ENCODE measurements around the gene SLC25A13.

The SLC25A13 gene

GRCh38 chr7:96243241-96243640, 78.7 kb downstream of the SLC25A13 start:
- FAIRE-seq (no peak), DNase-seq (ENCODE audit: insufficient read length, low spot score) (no peak)
- no peak for TF ChIP-seq POU2F2 (IDR thresholded peaks at IDR 0.05; ENCODE audit: low read depth, low read length)
- TF ChIP-seq POLR2AphosphoS5 (IDR thresholded peaks at IDR 0.05; ENCODE audit: low read depth, low read length): no peak
- TF ChIP-seq PAX5 (IDR thresholded peaks at IDR 0.05; ENCODE audit: insufficient read depth, low read length, severe bottlenecking): no peak
- no peak for TF ChIP-seq TAF1 (IDR thresholded peaks at IDR 0.05; ENCODE audit: low read depth, low read length)
- TF ChIP-seq SPI1 (IDR thresholded peaks at IDR 0.05; ENCODE audit: low read depth, low read length): no peak
- no peak for TF ChIP-seq POLR2A (IDR thresholded peaks at IDR 0.05; ENCODE audit: low read depth, low read length)

DNA sequence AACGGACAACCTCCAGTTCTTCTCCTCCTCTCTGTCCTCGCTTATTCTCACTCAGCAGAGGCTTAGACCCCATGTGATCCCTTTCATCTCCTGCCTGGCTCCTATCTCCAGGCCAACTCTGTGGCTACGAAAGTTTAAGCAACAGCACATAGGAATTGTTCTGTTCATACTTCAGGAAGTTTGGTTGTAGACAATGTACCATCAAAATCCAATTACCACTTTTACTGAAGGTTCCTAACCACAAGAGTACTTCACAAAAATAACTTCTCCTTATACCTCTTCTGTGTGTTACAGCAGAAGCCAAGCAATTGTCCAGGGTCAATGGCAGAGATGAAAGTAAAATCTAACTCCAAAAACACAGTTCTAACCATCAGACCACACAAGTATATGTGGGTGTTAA, 80.0 kb downstream of the SLC25A13 start:
- DNase-seq (ENCODE audit: insufficient read length, low spot score): no peak
- FAIRE-seq: peak; percentile 9
- no peak for TF ChIP-seq PAX5 (IDR thresholded peaks at IDR 0.05; ENCODE audit: insufficient read depth, low read length, severe bottlenecking)
- no peak for TF ChIP-seq TAF1 (IDR thresholded peaks at IDR 0.05; ENCODE audit: low read depth, low read length)
- TF ChIP-seq POLR2A (IDR thresholded peaks at IDR 0.05; ENCODE audit: low read depth, low read length): no peak
- no peak for TF ChIP-seq POU2F2 (IDR thresholded peaks at IDR 0.05; ENCODE audit: low read depth, low read length)
- TF ChIP-seq SPI1 (IDR thresholded peaks at IDR 0.05; ENCODE audit: low read depth, low read length): no peak
- TF ChIP-seq POLR2AphosphoS5 (IDR thresholded peaks at IDR 0.05; ENCODE audit: low read depth, low read length): no peak

DNA sequence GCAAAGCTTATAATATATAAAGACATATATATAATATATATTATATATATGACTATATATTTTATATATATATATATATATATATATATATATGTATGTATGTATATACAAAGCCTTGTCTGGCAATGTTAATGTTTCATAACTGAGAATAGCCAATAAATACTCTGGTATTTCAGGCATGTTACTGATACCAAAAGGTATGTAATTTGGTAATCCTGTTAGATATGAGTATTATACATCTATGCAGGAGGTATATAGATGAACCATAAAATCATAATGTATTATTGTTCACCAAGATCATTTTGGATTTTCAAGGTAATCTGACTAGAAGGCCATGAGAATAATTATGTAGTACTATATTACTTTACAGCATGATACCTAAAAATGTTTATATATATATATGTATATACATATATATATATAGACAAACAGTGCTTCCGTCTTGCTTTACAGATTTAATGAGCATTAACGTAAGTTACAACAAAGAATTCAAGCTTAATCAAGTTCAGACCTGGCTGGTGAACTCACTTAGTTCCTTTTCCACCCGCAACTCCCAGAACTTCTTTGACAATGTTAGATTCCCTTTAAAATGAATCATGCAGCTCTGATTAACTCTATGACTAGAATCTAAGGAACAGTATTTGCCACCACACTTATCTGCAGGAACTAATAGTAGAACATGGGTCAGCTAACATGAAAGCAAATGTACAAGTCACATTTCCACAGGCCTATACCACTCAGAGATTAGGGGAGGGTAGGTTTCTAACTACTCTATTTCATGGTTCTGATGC, 82.7 kb downstream of the SLC25A13 start:
- FAIRE-seq: no peak
- TF ChIP-seq PAX5 (IDR thresholded peaks at IDR 0.05; ENCODE audit: insufficient read depth, low read length, severe bottlenecking) (no peak), TAF1 (IDR thresholded peaks at IDR 0.05; ENCODE audit: low read depth, low read length) (no peak), POU2F2 (IDR thresholded peaks at IDR 0.05; ENCODE audit: low read depth, low read length) (no peak), POLR2AphosphoS5 (IDR thresholded peaks at IDR 0.05; ENCODE audit: low read depth, low read length) (no peak), POLR2A (IDR thresholded peaks at IDR 0.05; ENCODE audit: low read depth, low read length) (no peak), SPI1 (IDR thresholded peaks at IDR 0.05; ENCODE audit: low read depth, low read length) (no peak)
- no peak for DNase-seq (ENCODE audit: insufficient read length, low spot score)

DNA sequence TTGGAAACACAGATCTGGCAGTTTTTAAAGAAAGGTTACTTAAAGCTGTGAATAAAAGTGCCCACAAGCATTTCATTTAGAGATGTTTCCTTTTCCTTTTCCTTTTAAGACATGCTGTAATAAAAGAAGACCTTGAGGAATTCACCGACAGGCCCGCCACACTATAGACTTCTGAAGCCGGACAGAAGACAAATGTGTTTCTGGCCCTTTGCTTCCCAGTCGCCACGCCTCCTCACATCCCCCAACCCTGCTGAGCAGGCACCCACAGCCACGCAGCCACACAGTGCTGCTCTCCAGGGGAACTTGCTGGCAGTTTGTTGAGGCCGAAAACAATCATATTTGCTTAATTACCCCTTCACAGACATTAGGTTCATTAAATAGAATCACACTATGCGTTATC, 83.4 kb downstream of the SLC25A13 start:
- TF ChIP-seq POLR2A (IDR thresholded peaks at IDR 0.05; ENCODE audit: low read depth, low read length): no peak
- TF ChIP-seq SPI1 (IDR thresholded peaks at IDR 0.05; ENCODE audit: low read depth, low read length): no peak
- no peak for TF ChIP-seq POU2F2 (IDR thresholded peaks at IDR 0.05; ENCODE audit: low read depth, low read length)
- TF ChIP-seq TAF1 (IDR thresholded peaks at IDR 0.05; ENCODE audit: low read depth, low read length): no peak
- no peak for TF ChIP-seq PAX5 (IDR thresholded peaks at IDR 0.05; ENCODE audit: insufficient read depth, low read length, severe bottlenecking)
- TF ChIP-seq POLR2AphosphoS5 (IDR thresholded peaks at IDR 0.05; ENCODE audit: low read depth, low read length): no peak
- DNase-seq (ENCODE audit: insufficient read length, low spot score): no peak
- no peak for FAIRE-seq

DNA sequence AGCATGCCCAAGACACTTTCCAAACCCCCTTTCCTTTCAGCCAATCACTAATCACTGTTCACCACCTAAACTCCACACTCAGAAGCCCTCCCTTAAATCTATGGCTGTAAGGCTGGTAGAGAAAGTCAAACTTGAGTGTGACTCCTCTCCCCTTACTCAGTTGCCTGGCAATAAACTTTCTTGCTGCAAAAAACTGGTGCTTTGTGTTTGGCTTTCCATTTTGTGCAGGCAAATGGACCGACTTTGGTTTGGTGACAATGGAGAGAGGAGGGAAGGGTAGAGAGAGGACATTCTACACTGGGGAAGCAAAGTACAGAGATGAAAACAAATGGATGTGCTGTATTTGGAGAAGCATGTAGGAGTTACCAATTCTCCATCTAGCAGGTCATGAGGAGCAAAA, 84.9 kb downstream of the SLC25A13 start:
- TF ChIP-seq POLR2A (IDR thresholded peaks at IDR 0.05; ENCODE audit: low read depth, low read length) (no peak), POLR2AphosphoS5 (IDR thresholded peaks at IDR 0.05; ENCODE audit: low read depth, low read length) (no peak), SPI1 (IDR thresholded peaks at IDR 0.05; ENCODE audit: low read depth, low read length) (no peak), POU2F2 (IDR thresholded peaks at IDR 0.05; ENCODE audit: low read depth, low read length) (no peak), PAX5 (IDR thresholded peaks at IDR 0.05; ENCODE audit: insufficient read depth, low read length, severe bottlenecking) (no peak), TAF1 (IDR thresholded peaks at IDR 0.05; ENCODE audit: low read depth, low read length) (no peak)
- no peak for FAIRE-seq
- DNase-seq (ENCODE audit: insufficient read length, low spot score): no peak

DNA sequence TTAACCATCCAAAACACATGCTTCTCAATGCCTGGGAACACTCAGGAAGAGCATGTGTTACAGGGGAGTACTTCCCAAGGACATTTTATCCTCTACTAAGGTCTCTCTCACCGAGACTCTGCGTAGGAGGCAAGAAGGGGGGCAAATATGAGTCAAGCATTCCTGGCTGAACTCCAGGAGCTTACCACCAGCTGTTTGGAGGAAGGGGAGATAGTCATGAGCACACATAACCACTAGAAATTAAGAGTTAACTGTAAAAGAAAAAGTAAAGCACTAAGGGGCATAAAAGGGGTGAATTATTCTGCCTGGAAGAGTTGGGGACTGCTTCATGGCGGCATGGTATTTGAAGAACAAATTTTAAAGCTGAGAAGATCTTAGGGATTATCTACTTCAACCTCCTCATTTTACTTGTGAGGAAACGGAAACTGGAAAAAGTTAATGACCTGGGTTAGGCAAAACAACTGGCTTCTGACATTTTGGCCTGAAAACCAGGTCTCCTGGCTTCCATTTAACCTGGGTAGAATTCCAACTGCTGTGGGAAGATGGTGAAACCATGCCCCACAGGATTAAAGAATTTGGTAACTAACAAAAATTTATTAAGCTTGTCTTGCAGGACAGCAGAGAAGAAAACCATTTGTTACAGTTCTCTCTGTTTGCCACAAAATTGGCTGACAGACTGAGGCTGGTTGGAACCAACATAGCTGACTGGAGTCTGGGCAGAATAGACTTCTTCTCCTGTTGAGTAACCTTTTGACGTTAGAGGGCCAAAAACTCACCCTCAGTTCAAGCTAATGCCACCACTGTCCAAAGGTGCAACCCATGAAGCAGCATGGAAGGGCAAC, 85.5 kb downstream of the SLC25A13 start:
- DNase-seq (ENCODE audit: insufficient read length, low spot score) (no peak), FAIRE-seq (no peak)
- TF ChIP-seq POU2F2 (IDR thresholded peaks at IDR 0.05; ENCODE audit: low read depth, low read length): no peak
- no peak for TF ChIP-seq POLR2AphosphoS5 (IDR thresholded peaks at IDR 0.05; ENCODE audit: low read depth, low read length)
- TF ChIP-seq PAX5 (IDR thresholded peaks at IDR 0.05; ENCODE audit: insufficient read depth, low read length, severe bottlenecking): no peak
- TF ChIP-seq SPI1 (IDR thresholded peaks at IDR 0.05; ENCODE audit: low read depth, low read length): no peak
- TF ChIP-seq POLR2A (IDR thresholded peaks at IDR 0.05; ENCODE audit: low read depth, low read length): no peak
- no peak for TF ChIP-seq TAF1 (IDR thresholded peaks at IDR 0.05; ENCODE audit: low read depth, low read length)

DNA sequence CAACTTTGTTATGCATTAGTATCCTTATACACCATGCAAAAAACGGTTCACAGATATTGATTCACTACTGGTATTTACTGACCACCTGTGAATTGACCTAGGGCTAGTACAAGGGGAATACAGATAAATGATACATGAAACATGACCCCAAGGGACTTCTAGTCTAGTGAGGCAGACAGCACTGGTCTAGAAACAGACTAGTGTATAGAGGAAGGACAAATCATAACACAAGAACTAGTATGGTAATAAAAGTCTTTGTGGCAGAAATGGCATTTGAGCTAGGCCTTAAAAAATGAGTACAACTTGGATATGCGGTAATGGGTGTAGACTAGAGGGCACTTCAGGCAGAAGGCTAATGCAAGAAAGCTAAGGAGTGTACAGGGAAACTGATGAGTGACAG, 86.6 kb downstream of the SLC25A13 start:
- DNase-seq (ENCODE audit: insufficient read length, low spot score) (no peak), FAIRE-seq (no peak)
- TF ChIP-seq PAX5 (IDR thresholded peaks at IDR 0.05; ENCODE audit: insufficient read depth, low read length, severe bottlenecking): no peak
- TF ChIP-seq POLR2AphosphoS5 (IDR thresholded peaks at IDR 0.05; ENCODE audit: low read depth, low read length): no peak
- TF ChIP-seq SPI1 (IDR thresholded peaks at IDR 0.05; ENCODE audit: low read depth, low read length): no peak
- no peak for TF ChIP-seq TAF1 (IDR thresholded peaks at IDR 0.05; ENCODE audit: low read depth, low read length)
- TF ChIP-seq POLR2A (IDR thresholded peaks at IDR 0.05; ENCODE audit: low read depth, low read length): no peak
- TF ChIP-seq POU2F2 (IDR thresholded peaks at IDR 0.05; ENCODE audit: low read depth, low read length): no peak

GRCh38 chr7:96233528-96234154, 88.3 kb downstream of the SLC25A13 start:
- no peak for FAIRE-seq
- no peak for DNase-seq (ENCODE audit: insufficient read length, low spot score)
- TF ChIP-seq SPI1 (IDR thresholded peaks at IDR 0.05; ENCODE audit: low read depth, low read length) (no peak), POLR2A (IDR thresholded peaks at IDR 0.05; ENCODE audit: low read depth, low read length) (no peak), PAX5 (IDR thresholded peaks at IDR 0.05; ENCODE audit: insufficient read depth, low read length, severe bottlenecking) (no peak), TAF1 (IDR thresholded peaks at IDR 0.05; ENCODE audit: low read depth, low read length) (no peak), POLR2AphosphoS5 (IDR thresholded peaks at IDR 0.05; ENCODE audit: low read depth, low read length) (no peak), POU2F2 (IDR thresholded peaks at IDR 0.05; ENCODE audit: low read depth, low read length) (no peak)

Measured in GM12891 (cell line).